Measurements from ENCODE around the gene SLC9A7. TPM values are rescaled to one million over a fixed set of nuclear protein-coding genes. Genes with fewer than 3 reads are reported as not detected.
A peak's percentile ranks its signal among the peaks of the same experiment; 100 is the strongest.
"Not testable (repeated sequence)": the region's sequence is repeated elsewhere in the genome, so short reads cannot be mapped to it uniquely, and the experiment has no call there.

Gene SLC9A7
- polyA plus RNA-seq (ENCODE audit: insufficient read depth in 1 of 5, insufficient read length in 5 of 5, low replicate concordance in 1 of 5) = 1 to 10 TPM; 2.3 to 3.2 (median 2.9) TPM
- long read RNA-seq, donor 1 = 0 reads
- long read RNA-seq, donor 2 = 0 reads
- long read RNA-seq, donor 3, full-length matches to known transcripts = 1 of 1 reads
- long read RNA-seq, donor 3, partial matches to known transcripts = 0 of 1 reads
- long read RNA-seq, donor 3, other reads (novel, unspliced or antisense) = 0 of 1 reads
- long read RNA-seq, donor 4, full-length matches to known transcripts = 1 of 1 reads
- long read RNA-seq, donor 4, partial matches to known transcripts = 0 of 1 reads
- long read RNA-seq, donor 4, other reads (novel, unspliced or antisense) = 0 of 1 reads
- long read RNA-seq, donor 5 = 0 reads
- long read RNA-seq, donor 6 = 0 reads
- long read RNA-seq, donor 7 = 0 reads
- long read RNA-seq, donor 8 = 0 reads

DNA sequence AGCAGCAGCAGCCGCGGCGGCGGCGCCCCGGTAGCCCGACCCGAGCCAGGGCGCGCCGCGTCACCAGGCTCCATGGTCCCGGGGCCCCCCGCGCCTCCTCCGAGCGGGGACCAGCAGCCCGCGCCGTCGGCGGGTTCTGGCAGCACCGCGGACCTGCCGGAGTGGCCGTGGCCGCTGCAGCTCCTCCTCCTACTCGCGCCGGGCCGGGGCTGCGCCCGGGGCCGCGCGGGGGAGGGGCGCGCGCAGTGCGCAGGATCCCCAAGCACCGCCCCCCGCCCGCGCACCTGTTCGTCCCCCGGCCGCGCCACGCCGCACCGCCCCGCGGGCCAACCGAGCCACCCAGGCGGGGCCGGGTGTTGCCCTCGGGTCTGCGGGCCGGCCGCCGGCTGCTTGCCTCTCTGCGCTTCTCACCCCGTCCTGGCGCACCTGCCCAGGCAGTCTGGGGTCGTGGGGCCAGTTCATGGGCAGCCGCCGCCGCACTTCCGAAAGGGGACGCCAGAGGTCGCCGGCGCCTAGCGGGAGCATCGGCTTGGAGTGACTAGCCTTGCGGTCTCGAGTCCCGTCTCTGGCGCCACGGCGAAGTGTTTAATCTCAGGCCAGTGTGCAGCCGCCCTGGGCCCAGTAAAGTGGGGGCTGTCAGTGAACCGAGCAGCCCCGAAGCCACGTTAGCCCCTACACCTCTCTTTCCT, at the start of gene SLC9A7:
Gene SLC9A7 (minus strand): TSS at position 163 of the 689 bp plus-strand sequence. CDS start 89 bp downstream, at position 74.
- peak; percentile 31 to 42 for DNase-seq

DNA sequence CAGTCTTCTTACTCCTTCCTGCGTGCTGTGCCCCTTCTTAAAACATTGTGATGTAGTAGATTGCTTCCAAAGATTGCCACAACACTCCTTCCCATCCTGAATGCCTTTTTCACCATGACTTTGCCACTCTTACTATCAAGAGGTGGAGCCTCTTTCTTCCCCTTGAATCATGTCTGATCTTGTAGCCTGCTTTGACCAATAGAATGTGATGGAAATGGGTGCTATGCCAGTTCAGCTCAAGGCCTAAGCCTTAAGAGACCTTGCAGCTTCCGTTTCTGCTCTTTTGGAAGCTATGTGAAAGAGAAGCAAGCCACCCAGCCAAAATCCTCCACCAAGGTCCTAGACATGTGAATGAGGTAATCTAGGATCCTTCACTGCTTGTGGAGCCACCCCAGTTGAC, 46.4 kb upstream of the SLC9A7 start:
- no peak for DNase-seq

GRCh38 chrX:46803140-46803539, 44.2 kb upstream of the SLC9A7 start:
- no peak for DNase-seq

GRCh38 chrX:46796574-46797191, 37.8 kb upstream of the SLC9A7 start:
- peak; percentile 41 to 48 for DNase-seq

DNA sequence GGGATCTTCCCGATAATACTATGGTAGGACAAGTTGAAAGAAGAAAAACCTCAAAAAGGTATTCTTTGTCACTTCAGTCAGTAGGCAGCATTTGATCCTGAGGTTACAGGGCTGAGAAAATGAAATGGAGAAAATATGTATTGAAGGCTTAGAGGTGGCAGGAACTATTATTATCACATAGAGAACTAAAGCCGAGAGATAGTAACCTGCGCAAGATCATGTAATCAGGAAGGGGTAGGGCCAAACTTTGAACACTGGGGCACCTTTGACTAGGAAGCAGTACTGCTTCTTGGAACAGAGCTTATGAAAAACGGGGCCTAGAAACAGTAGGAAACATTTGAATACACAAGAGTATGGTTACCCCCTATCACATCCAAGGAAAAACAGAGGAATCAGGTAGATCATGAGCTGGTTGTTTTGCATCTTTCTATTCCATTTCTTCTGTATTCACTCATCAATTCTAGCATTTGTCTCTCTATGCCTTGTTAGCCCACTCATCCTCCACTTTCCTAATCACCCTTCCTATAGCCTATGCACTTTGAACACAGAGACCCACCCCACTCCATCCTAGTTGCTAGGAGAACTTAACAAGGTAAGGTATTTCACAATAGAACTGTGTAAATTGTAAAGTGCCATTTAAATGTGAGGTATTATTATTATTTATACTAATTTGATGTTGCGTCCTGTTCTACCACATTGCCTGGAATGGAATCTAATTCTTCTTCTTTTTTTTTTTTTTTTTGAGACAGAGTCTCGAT, 34.6 kb upstream of the SLC9A7 start:
- no peak for DNase-seq

- DNase-seq = no peak
These were observed 33.9 kb upstream of the SLC9A7 start for GRCh38 chrX:46792810-46793188.

GRCh38 chrX:46791927-46792809, 33.2 kb upstream of the SLC9A7 start:
- no peak for DNase-seq

DNA sequence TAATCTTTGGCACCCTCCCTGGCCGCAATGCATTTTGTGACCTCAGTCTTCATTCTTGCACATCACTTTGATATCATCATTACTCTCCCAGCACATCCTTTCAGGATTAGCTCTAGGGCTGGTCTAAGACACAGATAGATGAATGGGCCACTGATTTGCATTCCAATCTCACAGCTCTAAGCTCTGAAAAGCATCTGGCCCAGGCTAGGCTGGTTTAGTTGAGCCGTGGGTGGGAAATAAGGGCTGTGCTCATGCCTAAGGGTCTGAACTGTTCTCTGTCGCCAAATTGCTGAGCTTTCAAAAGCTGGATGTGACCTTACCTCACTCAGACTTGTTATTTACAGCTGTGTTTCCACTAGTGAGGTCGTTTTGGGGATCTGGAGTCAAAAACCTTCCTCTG, 30.0 kb upstream of the SLC9A7 start:
- DNase-seq = no peak

DNA sequence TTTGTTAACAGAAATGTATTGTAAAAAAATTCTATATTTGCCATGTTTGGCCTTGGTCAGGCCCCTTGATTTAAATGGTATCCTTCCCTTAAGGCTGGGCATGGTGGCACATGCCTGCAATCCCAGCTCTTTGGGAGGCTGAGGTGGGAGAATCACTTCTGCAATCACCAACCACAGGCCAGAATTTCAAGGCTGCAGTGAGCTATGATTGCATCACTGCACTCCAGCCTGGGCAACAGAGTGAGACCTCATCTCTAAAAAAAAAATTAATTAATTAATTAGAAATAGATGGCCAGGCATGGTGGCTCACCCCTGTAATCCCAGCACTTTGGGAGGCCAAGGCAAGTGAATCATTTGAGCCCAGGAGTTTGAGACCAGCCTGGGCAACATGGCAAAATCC, 25.5 kb upstream of the SLC9A7 start:
- DNase-seq = not testable (repeated sequence)

- no peak for DNase-seq
These were observed 23.1 kb upstream of the SLC9A7 start for GRCh38 chrX:46782034-46782433.

DNA sequence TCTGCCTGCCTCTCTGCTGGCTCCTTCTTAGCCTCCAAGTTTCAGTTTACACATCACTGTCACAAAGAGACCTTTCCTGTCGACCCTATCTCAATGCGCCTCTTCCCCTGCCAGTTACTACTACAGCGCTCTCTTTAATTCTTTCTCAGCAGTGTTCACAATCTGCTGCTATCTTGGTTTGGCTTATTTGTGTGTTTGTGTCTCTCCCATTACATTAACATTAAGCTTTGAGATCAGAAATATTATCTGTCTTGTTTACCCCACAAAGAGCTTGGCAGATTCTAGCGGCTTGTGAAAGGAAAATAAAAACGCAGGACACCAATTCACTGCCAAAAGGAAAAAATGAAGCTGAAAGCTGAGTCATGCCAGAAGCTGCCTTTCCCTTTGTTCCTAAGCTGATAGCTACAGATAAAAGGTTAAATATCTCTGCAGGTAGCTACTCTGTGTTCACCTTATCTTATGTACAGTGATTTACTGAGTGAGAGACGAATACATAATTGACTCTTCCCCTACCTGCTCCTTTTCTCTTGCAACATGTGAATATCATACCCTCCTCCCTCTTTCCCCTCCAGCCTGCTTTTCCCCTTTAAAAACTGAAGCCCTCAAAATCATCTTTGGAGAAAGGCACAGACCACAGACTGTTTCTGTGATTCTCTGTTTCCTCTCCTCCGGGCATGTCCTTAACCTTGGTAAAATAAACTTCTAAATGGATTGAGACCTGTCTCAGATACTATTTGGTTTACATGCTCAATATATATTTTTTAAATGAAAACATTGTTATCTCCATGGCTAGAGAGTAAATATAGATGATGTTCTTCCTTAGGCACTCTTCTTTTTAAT, 19.3 kb upstream of the SLC9A7 start:
- peak; percentile 49 to 65 for DNase-seq

DNA sequence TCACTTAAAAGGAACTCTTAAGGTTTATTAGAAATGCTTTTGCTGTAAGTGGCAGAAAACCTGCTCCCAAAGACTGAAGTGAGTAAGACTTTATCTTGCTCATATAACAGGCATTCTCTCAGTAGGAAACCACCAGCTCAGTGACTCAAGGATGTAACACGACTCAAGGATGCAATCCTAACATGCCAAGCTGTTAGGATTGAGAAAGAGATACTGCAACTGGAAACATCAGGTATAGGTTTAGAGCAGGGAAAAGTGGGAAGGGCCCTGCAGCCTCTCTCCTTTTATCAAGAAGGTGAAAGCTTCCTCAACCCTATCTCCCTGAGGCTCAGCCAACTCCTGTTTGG, 11.9 kb upstream of the SLC9A7 start:
- no peak for DNase-seq

- DNase-seq = no peak
These were observed 11.3 kb upstream of the SLC9A7 start for GRCh38 chrX:46770000-46770816.

DNA sequence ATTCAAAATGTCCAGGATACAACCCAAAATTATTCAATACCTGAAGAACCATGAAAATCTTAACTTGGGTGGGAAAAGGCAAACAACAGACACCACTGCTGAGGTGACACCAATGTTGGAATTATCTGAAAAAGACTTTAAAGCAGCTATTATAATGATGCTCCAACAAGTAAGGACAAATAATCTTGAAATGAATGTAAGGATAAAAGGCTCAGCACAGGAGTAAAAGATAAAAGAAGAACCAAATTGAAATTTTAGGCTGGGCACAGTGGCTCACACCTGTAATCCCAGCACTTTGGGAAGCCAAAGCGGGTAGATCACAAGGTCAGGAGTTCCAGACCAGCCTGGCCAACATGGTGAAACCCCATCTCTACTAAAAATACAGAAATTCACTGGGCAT, 4.0 kb upstream of the SLC9A7 start:
- no peak for DNase-seq

DNA sequence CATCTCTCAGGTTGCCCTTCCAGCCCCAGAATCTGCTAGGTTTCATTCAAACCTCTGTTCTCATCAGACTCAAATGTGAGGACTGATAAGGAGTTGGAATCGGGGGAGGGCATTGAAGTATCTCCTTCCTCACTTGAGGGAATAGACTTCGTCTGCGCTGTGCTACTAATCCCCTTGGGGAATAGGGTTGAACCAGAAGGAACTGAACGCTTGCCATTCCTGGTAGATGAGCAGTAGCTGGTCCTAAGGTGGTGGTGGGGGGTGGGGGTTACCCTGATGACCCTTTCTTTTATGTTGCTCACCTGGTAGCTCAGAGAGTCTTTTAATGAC, 692 bp upstream of the SLC9A7 start:
- no peak for DNase-seq

GRCh38 chrX:46758163-46758955, 559 bp downstream of the SLC9A7 start:
- no peak for DNase-seq

- DNase-seq = no peak
These were observed 1.3 kb downstream of the SLC9A7 start for GRCh38 chrX:46757593-46757992.

DNA sequence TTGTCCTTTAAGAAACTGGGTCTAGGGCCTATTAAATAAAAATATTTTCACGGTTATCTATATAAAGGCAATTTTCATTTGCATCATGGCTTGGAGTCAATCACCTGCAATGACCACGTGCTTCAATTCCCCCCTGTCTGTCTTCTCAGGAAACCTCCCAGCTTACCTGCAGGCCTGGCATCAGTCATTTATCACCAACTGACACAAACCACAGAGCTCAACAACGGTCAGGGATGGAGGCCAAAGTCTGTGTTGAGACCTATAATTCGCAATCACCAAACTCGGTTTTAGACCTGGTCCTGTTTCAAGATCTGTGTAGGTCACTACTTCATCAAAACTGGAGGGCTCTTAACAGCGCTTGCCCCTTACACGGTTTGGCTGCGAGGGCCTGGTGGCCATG, 1.9 kb downstream of the SLC9A7 start:
- no peak for DNase-seq

DNA sequence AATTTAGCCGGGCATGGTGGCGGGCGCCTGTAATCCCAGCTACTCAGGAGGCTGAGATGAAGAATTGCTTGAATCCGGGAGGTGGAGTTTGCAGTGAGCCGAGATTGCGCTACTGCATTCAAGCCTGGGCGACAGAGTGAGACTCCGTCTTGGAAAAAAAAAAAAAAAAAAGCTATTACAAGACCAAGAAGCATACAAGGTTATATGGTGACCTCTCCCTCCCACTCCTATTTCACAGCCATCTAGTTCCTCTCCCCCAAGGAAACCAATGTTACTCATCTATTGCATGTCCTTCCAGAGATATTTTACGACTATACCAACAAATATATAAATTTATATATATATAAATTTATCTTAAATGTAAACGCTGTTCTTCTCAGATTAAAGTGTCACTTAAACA, 3.2 kb downstream of the SLC9A7 start:
- DNase-seq = no peak

All from right lung (tissue), 10 donors.